ENCODE data around the gene LYSMD1. TPM values are rescaled to one million over a fixed set of nuclear protein-coding genes. Genes with fewer than 3 reads are reported as not detected.

LYSMD1 gene
- total and polyA plus RNA-seq, 2 donors (not counting 3 experiments of a cell fraction or from before 2014, with no cell fraction given): 1.7 to 8.2 TPM

DNA sequence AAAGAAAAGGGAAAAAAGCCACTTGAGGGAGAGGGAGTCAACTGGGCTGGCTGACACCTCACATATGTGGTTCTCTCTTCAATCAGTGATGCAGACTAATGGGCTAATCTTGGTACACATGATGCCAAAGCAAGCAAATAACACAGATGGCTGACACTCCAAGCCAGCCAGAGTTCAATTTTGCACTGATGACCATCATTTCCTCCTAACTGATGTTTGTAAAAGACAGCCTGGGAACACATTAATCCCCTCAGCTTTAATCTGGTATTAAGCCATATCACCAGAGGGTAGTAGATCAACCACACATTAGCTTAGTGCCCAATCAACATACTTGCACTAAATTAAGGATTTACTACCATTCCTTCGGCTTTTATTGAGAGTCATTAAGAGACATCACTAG lies 21.5 kb upstream of the LYSMD1 start:
- ChIA-PET POLR2A (no interaction called here), CTCF (no interaction called here)
- BruUV-seq (replicated peaks): no TSS peak
- Histone ChIP-seq H3K4me3 (replicated peaks in 1 of 3; ENCODE audit: insufficient read depth in 1 of 3, low read depth in 1 of 3, low read length in 3 of 3) (no peak overlapping the region), H3K36me3 (ENCODE audit: control insufficient read depth in 2 of 2, extremely low read depth in 1 of 2, insufficient read depth in 2 of 2, low read length in 2 of 2) (peaks cover 7 to 11% of the 10 kb centered on the region in 2 experiments), H3K79me2 (ENCODE audit: control insufficient read depth, insufficient read depth, low read length) (peaks cover 31% of the 10 kb centered on the region), H3K4me1 (ENCODE audit: control insufficient read depth, extremely low read depth, insufficient read depth, low read length) (peaks cover 10% of the 10 kb centered on the region), H2AFZ (ENCODE audit: low read depth, low read length) (no peak overlapping the region), H3K27ac (ENCODE audit: insufficient read depth, low read depth, low read length) (no peak overlapping the region), H3K9ac (replicated peaks; ENCODE audit: extremely low read depth, insufficient read depth, low read length) (no peak overlapping the region), H3K9me1 (replicated peaks; ENCODE audit: control insufficient read depth, extremely low read depth, insufficient read depth, low read length) (no peaks in the 10 kb centered on the region), H3K27me3 (ENCODE audit: control insufficient read depth in 2 of 2, insufficient read depth in 2 of 2, low read length in 2 of 2) (no peaks in the 10 kb centered on the region), H3K9me3 (replicated peaks; ENCODE audit: control insufficient read depth, insufficient read depth, low read length) (no peaks in the 10 kb centered on the region), H4K20me1 (replicated peaks; ENCODE audit: control insufficient read depth, extremely low read depth, insufficient read depth, low read length) (no peaks in the 10 kb centered on the region), H3K4me2 (ENCODE audit: insufficient read depth, low read length) (no peak overlapping the region)
- TF ChIP-seq FOS (IDR thresholded peaks at IDR 0.05; ENCODE audit: borderline replicate concordance, insufficient read depth, low read length) (no peak), EZH2 (IDR thresholded peaks at IDR 0.05; ENCODE audit: borderline replicate concordance, low read depth, low read length, severe bottlenecking) (no peak), JUN (IDR thresholded peaks at IDR 0.05; ENCODE audit: borderline replicate concordance, insufficient read depth, insufficient read length, low read depth) (no peak), GATA2 (IDR thresholded peaks at IDR 0.05; ENCODE audit: insufficient read depth, insufficient read length, low read depth, low read length) (no peak), POLR2AphosphoS5 (IDR thresholded peaks at IDR 0.05; ENCODE audit: insufficient read depth, low read depth, low read length) (no peak), MYC (IDR thresholded peaks at IDR 0.05; ENCODE audit: low read depth, low read length) (no peak), POLR2A (IDR thresholded peaks at IDR 0.05; ENCODE audit: low read depth, low read length) (no peak)
- TF ChIP-seq, protein P1, sequence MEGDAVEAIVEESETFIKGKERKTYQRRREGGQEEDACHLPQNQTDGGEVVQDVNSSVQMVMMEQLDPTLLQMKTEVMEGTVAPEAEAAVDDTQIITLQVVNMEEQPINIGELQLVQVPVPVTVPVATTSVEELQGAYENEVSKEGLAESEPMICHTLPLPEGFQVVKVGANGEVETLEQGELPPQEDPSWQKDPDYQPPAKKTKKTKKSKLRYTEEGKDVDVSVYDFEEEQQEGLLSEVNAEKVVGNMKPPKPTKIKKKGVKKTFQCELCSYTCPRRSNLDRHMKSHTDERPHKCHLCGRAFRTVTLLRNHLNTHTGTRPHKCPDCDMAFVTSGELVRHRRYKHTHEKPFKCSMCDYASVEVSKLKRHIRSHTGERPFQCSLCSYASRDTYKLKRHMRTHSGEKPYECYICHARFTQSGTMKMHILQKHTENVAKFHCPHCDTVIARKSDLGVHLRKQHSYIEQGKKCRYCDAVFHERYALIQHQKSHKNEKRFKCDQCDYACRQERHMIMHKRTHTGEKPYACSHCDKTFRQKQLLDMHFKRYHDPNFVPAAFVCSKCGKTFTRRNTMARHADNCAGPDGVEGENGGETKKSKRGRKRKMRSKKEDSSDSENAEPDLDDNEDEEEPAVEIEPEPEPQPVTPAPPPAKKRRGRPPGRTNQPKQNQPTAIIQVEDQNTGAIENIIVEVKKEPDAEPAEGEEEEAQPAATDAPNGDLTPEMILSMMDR (IDR thresholded peaks at IDR 0.05; ENCODE audit: extremely low read depth in 1 of 2, insufficient read depth in 1 of 2, low read depth in 1 of 2, low read length in 2 of 2): no peak
- TF ChIP-seq, protein P2, sequence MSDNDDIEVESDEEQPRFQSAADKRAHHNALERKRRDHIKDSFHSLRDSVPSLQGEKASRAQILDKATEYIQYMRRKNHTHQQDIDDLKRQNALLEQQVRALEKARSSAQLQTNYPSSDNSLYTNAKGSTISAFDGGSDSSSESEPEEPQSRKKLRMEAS (IDR thresholded peaks at IDR 0.05; ENCODE audit: insufficient read depth, insufficient read length): no peak
- intact Hi-C loops (cut with micrococcal nuclease): no loop called here
- no peak for FAIRE-seq
- dilution Hi-C loops (cut with MboI; ENCODE audit: extremely low pct_ligation_motif_present, low sequenced_read_pairs): no loop called here
- no peak for DNase-seq (ENCODE audit: low read depth, low spot score)
